Activated CD4-positive, alpha-beta T cell treated with anti-CD3 and anti-CD28 coated beads for 48 hours (primary cell): ENCODE data around the gene RGS12.

ENCODE experiments used
- DNase-seq: peaks from one replicate; pipeline ENCODE4 v3.0.0-alpha.2; 2020

Gene RGS12

DNA sequence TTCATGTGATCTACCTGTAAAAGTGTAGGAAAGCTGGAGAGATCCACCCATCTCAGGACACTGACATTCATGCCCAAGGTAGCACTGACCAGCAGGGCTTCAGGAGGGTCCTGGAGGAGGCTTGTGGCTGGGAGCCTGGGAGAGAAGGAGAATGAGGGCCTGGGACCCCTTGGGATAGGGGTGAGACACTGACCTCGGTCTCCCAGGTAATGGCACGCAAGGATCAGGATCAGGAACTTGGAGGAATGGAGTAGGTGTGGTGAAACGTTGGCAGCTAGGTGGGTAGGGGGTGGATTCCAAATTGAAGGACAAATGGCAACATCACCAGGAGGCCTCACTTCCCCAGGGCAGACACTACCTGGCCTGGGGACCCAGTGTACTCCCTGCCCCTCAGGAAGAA, 12.4 kb upstream of the RGS12 start:
- no peak for DNase-seq

DNA sequence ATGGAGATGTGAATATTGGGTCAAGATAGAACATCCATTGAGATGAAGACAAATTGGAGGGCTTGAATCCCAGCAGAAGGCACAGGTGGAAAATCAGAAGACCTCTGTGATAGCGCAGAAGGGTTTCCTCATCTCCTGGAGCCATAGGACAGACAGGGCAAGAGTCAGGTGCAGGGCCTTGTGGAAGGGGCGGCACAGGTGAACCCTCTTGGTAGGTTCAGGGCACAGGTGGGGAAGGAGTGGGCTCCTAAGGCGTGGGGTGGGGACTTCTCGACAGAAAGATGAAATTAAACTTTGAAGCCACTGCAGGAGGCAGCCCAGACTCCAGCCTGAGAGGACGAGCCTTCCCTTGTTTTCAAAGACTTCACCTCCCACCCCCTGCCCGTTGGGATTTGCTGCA, 9.3 kb upstream of the RGS12 start:
- DNase-seq = no peak

- DNase-seq = no peak
Measured at GRCh38 chr4:3283916-3284315, 8.9 kb upstream of the RGS12 start.

DNA sequence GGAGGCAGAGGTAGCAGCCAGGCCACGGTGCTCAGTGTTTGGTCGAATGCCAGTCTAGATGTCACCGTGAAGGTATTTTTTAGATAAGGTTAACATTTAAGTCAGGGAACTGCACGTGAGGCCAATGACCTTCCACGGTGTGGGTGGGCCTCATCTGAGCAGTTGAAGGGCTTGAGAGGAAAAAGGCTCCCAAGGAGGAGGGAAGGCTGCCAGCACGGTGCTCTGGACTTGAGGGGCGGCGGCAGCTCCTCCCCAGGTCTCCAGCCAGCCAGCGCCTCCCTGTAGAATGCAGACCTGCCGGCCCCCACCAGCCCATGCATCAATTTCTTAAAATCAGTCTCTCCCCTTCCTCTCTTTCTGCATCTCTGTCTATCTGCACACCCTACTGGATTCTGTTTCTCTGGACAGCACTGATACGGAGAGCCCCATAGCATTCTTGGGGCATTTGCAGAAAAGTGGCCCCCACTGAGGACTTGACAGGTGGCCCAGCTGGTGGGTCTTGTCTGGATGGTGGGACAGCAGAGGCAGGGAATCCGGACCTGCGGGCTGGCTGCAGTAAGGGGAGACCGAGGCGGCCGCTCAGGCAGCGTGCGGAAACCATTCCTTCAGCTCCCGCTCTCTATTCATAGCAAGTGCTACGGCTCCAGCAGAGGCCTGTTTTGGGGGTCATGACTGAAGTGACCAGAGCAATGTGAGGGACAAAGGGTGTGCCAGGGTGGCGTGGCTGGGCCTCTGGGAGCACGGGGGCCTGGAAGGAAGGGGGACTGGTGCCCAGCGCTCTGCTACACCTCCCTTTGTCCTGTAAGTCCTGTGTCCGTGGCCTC, 7.9 kb upstream of the RGS12 start:
- no peak for DNase-seq

GRCh38 chr4:3285558-3286334, 7.1 kb upstream of the RGS12 start:
- DNase-seq = no peak

DNA sequence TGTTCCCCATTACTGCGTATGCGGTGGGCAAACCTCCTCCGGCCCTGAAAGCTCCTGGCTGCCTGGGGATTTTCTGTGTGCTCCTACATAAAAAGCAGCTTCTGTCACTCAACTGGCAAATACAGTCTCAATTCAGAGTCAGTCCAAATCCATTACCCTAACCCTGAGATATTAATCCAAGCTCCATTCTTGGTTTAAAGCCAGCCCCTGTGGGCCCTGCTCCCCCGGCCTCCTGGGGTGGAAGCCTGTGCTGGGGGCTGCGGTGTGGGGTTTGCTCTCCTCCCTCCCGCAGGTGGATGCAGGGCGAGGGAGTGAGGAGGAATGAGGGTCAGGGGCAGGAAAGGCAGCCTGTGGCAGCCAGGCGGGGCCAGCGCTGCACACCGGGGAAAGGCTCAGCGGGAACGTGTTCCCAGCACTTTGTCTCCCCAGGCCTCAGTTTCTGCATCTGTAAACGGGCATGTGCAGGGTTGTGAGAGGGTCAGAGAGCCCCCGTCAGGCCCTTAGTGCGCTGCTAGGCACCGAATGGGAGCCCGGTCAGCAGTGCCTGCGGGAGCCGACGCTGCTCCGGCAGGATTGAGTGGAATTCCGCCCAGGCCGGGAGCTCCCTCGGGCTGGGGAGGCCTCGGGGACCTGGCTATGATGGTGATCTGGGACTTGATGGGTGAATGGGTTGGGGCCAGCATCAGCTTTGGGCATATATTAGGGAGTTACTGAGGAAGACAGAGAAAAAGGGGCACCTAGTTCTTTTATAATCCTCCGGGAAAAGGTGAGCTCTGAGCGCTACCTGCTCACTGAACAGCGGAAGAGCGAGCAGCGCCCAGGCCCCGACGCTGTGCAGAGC, 6.3 kb upstream of the RGS12 start:
- no peak for DNase-seq

- no peak for DNase-seq
Measured at GRCh38 chr4:3287271-3287971, 5.4 kb upstream of the RGS12 start.

- no peak for DNase-seq
Measured at GRCh38 chr4:3287972-3288570, 4.8 kb upstream of the RGS12 start.

DNA sequence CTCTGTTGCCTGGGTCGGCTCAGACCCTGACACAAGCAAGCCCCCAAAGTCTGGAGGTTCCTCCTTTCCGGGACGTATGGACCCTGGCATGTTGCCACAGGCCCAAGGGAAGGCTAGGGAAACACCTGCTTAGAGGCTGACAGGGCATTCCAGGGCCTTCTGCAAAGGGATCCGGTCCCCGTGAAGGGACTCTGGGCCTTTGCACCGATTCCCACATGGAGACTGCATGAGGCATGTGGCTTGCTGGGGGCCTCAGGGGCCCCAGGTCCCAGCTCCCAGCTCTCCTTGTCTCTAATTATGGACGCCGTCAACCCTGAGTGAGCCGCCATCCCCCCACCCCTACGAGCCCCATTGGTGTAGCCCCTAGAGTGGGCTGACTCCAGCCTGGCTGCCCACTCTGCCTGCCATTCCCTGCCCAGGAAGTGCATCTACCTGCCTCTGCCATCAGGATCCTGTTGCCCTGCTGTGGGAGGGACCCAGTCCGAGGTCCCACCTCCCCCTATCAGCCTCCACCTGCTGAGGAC, 4.2 kb upstream of the RGS12 start:
- no peak for DNase-seq

DNA sequence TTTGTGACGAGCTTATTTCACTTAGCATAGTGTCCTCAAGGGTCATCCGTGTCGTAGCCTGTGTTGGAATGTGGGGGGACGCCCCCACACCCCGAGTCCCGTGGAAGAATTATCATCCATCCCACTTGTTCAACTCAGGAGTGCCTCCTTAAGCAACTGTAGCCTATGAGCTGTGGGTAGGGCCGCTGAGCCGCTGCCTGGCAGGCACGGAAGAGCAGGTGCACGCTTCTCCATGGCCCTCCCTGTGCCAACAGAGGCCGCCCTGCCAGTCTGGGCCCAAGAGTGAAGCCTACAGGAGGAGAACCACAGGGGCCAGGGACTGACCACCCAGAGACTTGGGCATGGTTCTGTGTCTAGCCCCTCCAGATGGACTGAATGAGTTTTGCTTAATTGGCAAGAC, 2.3 kb upstream of the RGS12 start:
- DNase-seq = no peak

GRCh38 chr4:3290889-3291321, 1.9 kb upstream of the RGS12 start:
- no peak for DNase-seq

- DNase-seq = no peak
Measured at GRCh38 chr4:3291411-3291968, 1.3 kb upstream of the RGS12 start.

GRCh38 chr4:3291969-3292570, 751 bp upstream of the RGS12 start:
- DNase-seq = peak; percentile 32

- peak; percentile 19 for DNase-seq
Measured at GRCh38 chr4:3293401-3294391, 875 bp downstream of the RGS12 start.

DNA sequence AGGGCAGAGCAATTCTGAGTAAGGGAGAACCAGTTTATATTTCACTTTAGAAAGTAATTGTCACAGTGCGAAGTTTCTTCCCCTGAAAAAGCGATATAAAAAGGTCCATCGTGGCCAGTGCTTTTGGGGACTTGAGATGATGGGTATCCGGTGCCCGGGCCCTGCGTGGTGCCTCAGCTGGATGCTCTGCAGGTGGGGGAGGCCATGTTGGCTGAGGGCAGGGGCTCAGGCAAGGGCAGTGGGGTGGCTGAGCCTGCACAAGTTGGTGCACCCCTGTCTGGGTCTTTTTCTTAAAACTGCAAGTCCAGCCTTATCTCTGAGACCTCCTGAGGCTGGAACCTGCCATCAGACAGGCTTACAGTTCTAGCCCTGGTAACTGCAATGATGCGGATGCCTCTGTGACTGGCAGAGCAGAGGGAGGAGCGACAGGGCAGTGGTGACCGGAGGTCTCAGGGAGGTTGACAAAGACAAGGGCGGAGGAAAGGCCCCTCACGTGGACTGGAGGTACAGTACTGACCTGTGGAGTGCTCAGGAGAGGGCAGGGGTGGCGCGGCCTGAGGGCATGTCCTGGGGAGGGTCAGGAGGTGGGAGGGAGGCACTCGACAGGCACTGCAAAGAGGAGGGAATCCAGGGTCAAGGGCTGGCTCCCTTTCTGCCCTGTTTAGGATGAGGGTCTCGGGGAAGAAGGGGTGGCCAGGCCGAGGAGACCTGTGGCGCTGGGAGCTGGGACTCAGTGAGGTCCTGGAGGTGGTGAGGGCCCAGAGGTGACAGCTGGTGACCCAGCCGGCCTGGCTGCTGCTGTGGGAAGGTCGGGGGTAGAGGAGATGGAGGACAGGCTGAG, 1.8 kb downstream of the RGS12 start:
- DNase-seq = no peak

GRCh38 chr4:3295837-3296624, 3.2 kb downstream of the RGS12 start:
- DNase-seq = no peak

DNA sequence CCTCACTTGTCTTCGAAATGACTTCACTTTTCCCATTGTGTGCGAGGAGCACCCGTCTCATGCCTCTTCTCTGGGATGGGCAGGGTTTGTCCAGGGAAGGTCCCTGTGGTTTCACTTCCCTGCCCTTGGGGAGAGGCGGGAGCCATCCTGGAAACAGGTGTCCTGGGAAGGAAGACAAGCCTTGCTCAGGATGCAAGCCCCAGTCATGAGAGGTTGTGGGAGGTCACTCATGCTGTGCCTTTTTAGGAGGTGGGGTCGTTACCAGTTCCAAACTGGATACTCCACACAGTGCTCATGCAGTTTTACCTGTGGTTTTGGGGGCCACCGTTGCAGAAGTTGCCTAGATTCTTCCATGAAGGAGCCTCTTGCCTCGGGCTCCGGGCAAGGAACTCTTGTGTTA, 3.8 kb downstream of the RGS12 start:
- DNase-seq = no peak
